ENCODE results near the gene GPR18. TPM values are rescaled to one million over a fixed set of nuclear protein-coding genes. Genes with fewer than 3 reads are reported as not detected.

The GPR18 gene
- total RNA-seq, 1 experiment from 2014 or later = not detected

DNA sequence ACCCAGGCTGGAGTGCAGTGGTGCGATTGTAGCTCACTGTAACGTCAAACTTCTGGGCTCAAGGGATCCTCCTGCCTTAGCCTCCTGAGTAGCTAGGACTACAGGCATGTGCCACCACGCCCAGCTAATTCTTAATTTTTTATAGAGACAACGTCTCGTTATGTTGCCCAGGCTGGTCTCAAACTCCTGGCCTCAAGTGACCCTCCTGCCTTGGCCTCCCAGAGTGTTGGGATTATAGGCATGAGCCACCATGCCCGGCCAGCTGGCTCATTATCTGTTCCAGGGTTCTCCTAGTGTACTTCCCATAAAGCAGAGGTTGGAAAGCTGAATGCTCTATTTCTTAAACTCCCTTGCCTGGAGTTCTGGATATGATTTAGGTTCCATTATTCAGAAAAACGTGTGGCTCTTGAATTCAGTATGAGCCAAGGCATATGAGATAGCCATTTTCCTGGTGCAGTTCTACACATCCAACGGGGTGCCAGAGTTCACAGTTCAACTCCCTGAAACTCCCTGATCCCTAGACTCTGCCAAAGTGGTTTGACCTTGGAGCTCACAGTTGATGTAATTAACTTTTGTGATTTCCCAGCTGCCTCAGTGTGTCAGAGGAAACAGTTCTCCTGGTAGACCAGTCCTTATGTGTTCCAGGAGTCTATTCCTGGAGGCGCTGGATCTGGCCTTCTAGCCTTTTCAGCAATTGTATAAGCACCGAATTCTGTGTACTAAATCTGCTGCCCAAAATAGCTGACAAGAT lies 27.4 kb upstream of the GPR18 start:
- TF ChIP-seq CTCF (conservative IDR thresholded peaks at IDR 0.05) = no peak
- H3K4me3 Mint-ChIP-seq = no peak overlapping the region
- DNase-seq = no peak
- H3K14ac ChIP-seq (ENCODE audit: insufficient read depth, low read length) = no peak overlapping the region
- no peak overlapping the region for H3T11ph ChIP-seq (ENCODE audit: low read length)
- no peak overlapping the region for H3K56ac ChIP-seq (ENCODE audit: insufficient read length, low read depth, low read length)
- H4K91ac ChIP-seq (ENCODE audit: insufficient read length, low read depth, low read length) = no peak overlapping the region
- no peaks in the 10 kb centered on the region for H3K9me3 ChIP-seq (ENCODE audit: control insufficient read depth, low read depth, low read length)
- peaks cover 0 to 3% of the 10 kb centered on the region in 2 experiments; a peak in 1 of 4 replicates for H3K4me1 Mint-ChIP-seq
- H3K18ac ChIP-seq (ENCODE audit: insufficient read length, low read depth, low read length) = no peak overlapping the region
- H3K36me3 Mint-ChIP-seq (ENCODE audit: insufficient read depth in 1 of 3, low read depth in 3 of 3) = peaks cover 2 to 4% (median 2%) of the 10 kb centered on the region in 3 experiments; a peak in 4 of 7 replicates
- no peak overlapping the region for H2AFZ ChIP-seq (ENCODE audit: low read length)
- H3K27me3 ChIP-seq (ENCODE audit: insufficient read depth, low read length) = no peaks in the 10 kb centered on the region
- no peaks in the 10 kb centered on the region for H3K79me2 ChIP-seq (ENCODE audit: insufficient read depth, low read length)
- H2BK15ac ChIP-seq (ENCODE audit: low read depth, low read length) = no peak overlapping the region
- H3K4me2 ChIP-seq (ENCODE audit: insufficient read depth, insufficient read length, low read length) = no peak overlapping the region
- H3K79me1 ChIP-seq (ENCODE audit: insufficient read depth, low read depth, low read length, poor library complexity, severe bottlenecking) = no peaks in the 10 kb centered on the region
- no peak overlapping the region for H4K8ac ChIP-seq (replicated peaks; ENCODE audit: insufficient read length, low read depth, low read length)
- no CpG with 5 or more reads among the region's 10 CpGs for WGBS (ENCODE audit: extremely low coverage, insufficient read length, low lambda C conversion rate)
- H3K9me3 Mint-ChIP-seq = no peaks in the 10 kb centered on the region
- H4K5ac ChIP-seq (ENCODE audit: insufficient read length, low read depth, low read length) = no peak overlapping the region
- no peaks in the 10 kb centered on the region for H3K23me2 ChIP-seq (ENCODE audit: insufficient read length, low read depth, low read length, poor library complexity, severe bottlenecking)
- H3K23ac ChIP-seq (ENCODE audit: insufficient read length, low read depth, low read length) = no peak overlapping the region
- H3K27ac Mint-ChIP-seq = 0 out of 7 replicates have a peak overlapping the region, but pooled peaks of 1 of the 3 experiments have one; percentile 54
- H3K27me3 Mint-ChIP-seq (ENCODE audit: low read depth) = no peaks in the 10 kb centered on the region
- no peaks in the 10 kb centered on the region for H4K20me1 ChIP-seq (ENCODE audit: control insufficient read depth, insufficient read depth, insufficient read length)
- no peak overlapping the region for H2AK5ac ChIP-seq (ENCODE audit: insufficient read length, low read length)
- no peak overlapping the region for H3K9ac ChIP-seq (ENCODE audit: extremely low read depth, insufficient read length, low read length)
- no peak overlapping the region for H2BK5ac ChIP-seq (ENCODE audit: insufficient read length, low read length)
- H2BK20ac ChIP-seq (ENCODE audit: low read depth, low read length, poor library complexity, severe bottlenecking) = no peak overlapping the region
- no peak overlapping the region for H3K4ac ChIP-seq (ENCODE audit: low read depth, low read length)
- H2BK120ac ChIP-seq (ENCODE audit: low read depth, low read length, poor library complexity, severe bottlenecking) = no peak overlapping the region
- no peak overlapping the region for H2BK12ac ChIP-seq (ENCODE audit: insufficient read length, low read depth, low read length)
- H3K4me1 ChIP-seq (ENCODE audit: insufficient read depth, low read length) = no peaks in the 10 kb centered on the region; the same call in 1 of the 2 replicates
- no peak overlapping the region for H3K27ac ChIP-seq (ENCODE audit: insufficient read length, low read depth, low read length)

All from H9 (cell line).